NOMO-1 treated with DMSO at 0.1 percent for 48 hours (cell line): ENCODE results near the gene WWP2.

Experiments
- DNase-seq: peaks from one replicate; lab custom pipeline; 2025; ENCODE audit not compliant: unreplicated experiment; lab: John Stamatoyannopoulos, UW

Gene WWP2

DNA sequence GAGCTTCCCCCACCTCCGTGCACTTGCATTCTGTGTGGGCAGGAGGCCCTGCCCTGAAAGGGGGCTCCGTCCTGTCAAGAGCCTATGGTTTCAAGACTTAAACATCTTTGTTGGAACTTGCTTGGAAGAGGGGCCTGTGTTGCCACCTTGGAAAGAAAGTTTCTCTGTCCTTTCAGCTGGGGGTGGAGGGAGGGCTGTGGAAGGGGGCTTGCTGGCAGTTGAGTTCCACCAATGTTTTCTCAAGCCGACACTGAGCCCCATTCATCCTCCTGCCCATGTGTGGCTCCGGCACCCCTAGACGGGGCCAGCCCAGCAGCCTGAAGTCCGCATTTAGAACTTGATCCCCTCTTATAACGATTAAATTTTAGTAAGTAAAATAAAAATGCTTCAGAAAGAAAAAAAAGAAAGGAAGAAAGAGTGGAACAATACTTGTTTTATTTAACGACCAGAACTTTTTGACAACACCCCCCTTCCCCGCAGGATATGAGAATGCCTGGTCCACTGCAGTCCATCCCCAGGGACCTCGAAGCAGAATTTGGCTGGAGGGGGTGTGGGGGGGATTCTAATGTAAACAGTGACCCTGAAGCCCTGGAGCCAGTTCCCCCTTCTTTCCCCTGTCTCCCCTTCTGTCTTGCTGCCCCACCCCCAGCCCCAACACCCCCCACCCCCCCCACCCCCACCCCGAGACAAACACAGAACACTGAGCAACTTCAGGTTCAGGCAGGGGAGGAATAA is 162.1 kb downstream of the WWP2 start:
- no peak for DNase-seq

DNA sequence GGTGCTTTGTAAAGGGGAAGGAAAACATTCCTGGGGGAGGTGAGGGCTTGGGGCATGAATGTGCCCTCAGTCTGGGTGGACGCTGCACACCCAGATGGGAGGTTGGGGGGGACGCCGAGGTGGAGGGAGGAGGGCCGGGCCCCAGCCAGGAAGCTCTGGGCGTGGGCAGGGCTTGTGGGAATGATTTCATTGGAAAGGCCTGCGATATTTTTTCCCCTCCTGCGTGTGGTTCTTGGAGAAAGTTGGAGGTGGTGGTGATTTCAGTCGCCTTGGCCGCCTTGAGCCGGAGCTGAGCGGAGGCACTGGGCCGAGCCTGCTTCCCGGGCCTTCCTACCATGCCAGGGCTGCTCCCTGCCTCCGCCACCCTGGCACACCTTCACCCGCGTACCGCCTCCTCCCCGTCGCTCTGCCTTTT is 162.7 kb downstream of the WWP2 start:
- DNase-seq, result no peak

DNA sequence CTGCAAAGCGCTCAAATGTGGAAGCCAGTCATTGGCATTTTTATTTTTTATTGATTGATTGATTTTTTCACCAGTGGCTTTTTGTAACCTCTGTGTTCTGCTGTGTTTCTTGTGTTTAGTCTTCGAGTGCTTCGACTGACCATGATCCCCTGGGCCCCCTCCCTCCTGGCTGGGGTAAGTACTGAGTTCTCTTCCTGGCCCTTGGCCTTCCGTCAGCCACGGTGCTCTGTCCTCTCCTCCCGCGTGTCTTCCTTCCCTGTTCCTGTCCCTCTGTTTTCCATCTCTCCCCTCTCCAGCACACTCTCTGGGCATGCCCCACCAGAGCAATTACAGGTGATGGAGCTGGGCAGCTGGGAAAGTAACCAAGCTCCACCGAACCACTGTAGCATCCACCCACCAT is 163.2 kb downstream of the WWP2 start:
- no peak for DNase-seq

GRCh38 chr16:69926241-69926640 is 164.1 kb downstream of the WWP2 start:
- no peak for DNase-seq

GRCh38 chr16:69927056-69927757 is 165.1 kb downstream of the WWP2 start:
- DNase-seq, result no peak

DNA sequence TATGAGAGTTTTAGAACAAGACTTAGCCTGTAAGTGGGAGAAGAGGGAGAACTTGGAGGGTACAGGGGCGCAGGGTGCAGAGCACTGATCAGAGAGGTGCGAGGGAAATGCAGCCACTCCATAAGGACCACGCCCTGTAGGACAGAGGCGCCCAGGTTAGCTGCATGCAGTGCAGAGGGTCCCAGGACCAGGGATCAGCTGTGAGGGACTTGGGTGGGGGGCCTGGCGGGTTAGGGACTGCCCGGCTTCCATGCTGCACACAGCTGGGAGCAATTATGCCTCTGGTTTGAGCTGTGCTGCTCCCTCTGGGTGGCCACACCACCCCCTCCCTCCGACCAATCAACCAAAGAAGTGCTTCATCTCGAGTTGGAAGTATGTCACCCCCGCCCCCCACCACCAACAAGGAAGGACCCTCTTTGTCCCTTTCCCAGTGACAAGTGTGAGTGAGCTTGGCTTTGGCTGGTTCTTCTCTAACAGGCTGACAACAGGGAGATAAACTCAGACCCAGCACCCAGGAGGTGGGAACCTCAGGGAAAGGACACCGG is 166.8 kb downstream of the WWP2 start:
- DNase-seq, result no peak

DNA sequence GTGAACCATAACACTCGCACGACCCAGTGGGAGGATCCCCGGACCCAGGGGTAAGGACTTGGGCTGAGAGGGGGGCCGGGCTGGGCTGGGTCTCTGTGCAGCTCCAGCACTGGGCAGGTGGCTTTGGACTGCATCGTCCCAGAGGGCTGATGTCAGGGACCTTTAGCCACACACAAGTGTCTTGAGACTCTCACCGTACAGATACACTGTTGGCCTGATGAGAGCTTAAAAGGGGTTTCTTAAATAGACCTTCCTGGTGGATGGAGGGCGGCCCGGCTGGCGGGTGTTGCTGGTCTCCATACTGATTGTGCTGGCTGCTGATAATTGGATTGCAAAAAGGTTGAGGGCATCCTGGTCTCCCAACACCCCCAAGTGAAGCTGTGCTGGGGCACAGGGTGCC is 167.3 kb downstream of the WWP2 start:
- no peak for DNase-seq

DNA sequence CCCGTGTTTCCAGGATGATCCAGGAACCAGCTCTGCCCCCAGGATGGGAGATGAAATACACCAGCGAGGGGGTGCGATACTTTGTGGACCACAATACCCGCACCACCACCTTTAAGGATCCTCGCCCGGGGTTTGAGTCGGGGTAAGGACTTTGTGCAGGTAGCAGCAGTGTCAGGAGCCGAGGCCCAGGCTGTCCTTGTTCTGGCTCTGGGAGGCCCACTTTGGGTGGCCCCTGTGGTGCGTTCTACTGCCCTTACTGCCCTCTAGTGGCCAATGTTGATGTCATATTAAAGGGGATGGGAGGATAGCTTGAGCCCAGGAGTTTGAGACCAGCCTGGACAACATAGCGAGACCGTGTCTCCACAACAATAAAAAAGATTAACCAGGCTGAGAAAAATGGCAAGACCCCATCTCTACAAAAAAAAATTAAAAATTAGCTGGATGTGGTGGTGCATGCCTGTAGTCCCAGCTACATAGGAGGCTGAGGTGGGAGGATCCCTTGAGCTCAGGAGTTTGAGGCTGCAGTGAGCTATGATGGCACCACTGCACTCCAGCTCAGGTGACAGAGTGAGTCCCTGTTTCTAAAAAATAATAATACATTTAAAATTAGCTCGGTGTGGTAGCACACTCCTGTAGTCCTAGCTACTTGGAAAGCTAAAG is 168.1 kb downstream of the WWP2 start:
- DNase-seq, result peak; percentile 24

GRCh38 chr16:69931631-69932030 is 169.5 kb downstream of the WWP2 start:
- no peak for DNase-seq

DNA sequence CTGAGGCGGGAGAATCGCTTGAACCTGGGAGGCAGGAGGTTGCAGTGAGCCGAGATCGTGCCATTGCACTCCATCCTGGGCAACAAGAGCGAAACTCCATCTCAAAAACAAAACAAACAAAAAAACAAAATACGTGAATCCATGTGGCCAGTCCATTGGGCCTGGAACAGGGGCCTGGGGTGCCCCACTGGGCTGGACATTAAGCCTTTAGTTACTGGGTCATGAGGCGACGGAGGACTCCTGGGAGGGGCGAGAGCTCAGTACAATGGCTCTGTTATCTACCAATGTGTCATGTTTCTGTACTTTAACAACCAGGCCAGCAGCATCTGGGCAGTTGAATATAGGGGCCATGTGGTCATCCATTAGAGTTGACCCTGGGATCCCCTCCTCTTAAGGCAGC is 170.1 kb downstream of the WWP2 start:
- no peak for DNase-seq

DNA sequence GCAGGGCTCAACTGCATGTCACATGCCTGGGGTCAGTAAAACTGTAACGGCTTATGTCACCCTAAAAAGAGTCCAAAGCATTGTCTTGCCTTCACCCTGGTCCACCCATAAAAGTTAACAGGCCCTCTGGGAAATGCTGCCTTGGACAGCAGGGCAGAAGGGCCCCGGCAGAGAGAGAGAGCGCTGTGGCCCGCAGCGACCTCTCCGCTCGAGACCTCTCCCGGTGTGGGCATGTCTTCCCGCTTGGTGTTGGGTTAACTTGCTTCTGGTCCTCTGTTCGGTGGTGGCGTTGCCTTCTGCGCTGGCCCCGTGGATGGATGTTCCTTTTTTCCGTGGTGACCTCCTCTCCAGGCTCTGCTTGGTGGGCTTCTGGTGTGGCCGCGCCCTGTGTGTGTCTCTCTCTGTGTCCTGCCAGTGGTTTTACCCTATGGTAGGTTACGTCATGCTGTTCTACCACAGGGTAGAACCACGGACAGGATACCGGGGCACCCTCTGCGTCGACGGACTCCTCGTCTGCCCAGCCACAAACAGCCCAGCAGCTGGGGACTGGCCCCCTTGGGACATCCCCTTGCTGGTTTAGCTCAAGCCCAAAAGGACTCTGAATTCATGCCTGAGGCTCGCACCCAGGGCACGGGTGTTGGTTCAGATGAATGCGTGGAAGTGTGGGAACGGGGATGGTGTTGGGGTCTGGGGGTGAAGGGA is 170.7 kb downstream of the WWP2 start:
- no peak for DNase-seq

DNA sequence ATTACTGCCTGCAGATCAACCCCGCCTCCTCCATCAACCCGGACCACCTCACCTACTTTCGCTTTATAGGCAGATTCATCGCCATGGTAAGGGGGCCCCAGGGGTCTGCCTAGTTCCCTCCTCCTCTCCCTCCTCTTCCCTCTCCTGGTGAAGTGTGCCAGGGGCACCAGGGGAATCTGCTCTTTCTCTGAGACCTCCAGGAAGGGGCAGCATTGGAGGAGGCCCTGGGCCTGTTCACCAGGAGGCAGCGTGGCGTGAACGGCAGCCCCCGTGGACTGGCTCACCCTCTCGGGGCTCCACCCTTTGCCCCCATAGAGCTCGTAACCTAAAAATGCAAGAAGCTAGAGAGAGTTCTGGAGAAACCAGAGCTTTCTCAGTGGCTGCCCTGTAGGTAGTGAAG is 171.9 kb downstream of the WWP2 start:
- no peak for DNase-seq

GRCh38 chr16:69934751-69935150 is 172.6 kb downstream of the WWP2 start:
- no peak for DNase-seq

DNA sequence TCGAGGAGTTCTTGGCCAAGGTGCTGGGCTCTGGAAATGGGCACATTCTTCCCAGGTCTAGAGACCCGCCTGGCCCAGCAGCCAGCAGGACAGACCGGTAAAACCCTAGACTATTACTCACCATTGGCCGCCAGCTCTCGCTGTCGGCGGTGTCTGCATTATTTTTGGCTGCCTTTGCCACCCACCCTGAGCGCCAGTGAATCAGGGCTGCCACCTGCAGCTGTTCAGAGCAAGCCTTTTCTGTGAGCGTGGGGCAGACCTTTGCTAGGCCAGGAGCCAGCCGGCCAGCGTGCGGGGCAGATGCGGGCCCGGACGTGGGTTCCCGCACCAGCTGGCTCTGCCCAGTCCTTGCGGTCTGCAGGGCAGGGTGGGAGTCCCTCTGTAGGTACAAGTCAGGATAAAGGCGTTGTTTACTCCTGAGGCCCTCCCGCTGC is 173.2 kb downstream of the WWP2 start:
- no peak for DNase-seq

DNA sequence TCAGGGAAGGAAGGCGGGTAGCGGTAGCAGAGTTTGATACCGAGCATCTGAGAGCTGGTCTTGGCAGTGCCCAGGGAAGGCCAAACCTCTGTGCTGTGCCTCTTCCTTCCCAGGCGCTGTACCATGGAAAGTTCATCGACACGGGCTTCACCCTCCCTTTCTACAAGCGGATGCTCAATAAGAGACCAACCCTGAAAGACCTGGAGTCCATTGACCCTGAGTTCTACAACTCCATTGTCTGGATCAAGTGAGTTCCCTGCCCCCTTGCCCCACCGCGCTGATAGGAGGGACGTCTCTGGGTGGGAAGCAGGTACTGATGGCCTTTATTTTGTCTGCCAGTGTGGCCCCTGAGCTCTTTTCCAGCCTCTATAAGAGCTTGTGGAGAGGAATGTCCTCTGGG is 173.6 kb downstream of the WWP2 start:
- no peak for DNase-seq

- DNase-seq, result no peak
Observed at GRCh38 chr16:69936252-69936651, 174.1 kb downstream of the WWP2 start.

GRCh38 chr16:69936751-69937211 is 174.6 kb downstream of the WWP2 start:
- DNase-seq, result no peak

GRCh38 chr16:69937465-69937951 is 175.4 kb downstream of the WWP2 start:
- DNase-seq, result no peak

DNA sequence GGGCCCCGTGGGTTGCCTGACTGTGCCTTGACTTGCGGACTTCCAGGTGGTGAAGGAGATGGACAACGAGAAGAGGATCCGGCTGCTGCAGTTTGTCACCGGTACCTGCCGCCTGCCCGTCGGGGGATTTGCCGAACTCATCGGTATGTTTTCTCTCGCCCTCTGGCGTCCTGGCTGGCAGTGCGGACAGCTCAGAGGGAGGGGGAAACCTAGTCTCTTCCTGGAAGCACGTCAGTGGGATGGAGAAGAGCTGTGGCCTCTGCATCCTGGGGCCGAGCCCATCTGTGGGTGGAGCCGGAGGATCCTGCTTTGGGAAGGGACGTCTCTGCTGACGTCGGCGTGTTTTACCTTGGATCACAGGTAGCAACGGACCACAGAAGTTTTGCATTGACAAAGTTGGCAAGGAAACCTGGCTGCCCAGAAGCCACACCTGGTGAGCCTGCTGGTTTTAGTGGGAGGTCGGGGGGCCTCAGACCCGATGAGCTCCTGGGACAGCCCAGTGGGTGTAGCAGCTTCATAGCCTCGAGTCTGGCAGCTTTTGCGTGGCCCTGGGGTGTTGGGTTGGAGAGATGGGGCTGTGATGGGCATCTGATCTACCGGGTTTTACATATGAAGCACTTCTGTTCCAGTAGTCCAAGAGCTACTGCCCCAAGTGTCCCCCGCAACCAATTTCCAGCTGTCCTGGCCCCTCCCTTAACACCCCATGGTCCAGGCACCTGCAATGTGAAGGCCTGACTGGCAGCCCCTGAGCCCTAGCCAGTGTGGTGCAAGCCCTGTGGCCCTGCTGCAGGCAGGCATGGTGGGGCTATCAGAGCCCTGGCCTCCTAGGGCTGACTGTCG is 177.1 kb downstream of the WWP2 start:
- DNase-seq, result no peak
